Stimulated activated CD4-positive, alpha-beta T cell treated with anti-CD3 and anti-CD28 coated beads, TNF-alpha, amount 100 ng/mL, for 4 hours (primary cell): Measurements from ENCODE around the gene ATP5MC2.
"Not testable (repeated sequence)": the region's sequence is repeated elsewhere in the genome, so short reads cannot be mapped to it uniquely, and the experiment has no call there.

Source experiments
- DNase-seq, 3 experiments: peaks; one replicate each; pipeline ENCODE4 v3.0.0-alpha.2; 2020; ENCODE audit warnings: low read depth in 3 of 3

Gene ATP5MC2

DNA sequence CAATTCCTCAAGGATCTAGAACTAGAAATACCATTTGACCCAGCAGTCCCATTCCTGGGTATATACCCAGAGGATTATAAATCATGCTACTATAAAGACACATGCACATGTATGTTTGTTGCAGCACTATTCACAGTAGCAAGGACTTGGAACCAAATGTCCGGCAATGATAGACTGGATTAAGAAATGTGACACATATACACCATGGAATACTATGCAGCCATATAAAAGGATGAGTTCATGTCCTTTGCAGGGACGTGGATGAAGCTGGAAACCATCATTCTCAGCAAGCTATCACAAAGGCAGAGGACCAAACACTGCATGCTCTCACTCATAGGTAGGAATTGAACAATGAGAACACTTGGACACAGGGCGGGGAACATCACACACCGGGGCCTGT, 29.6 kb downstream of the ATP5MC2 start:
- not testable (repeated sequence) for DNase-seq

DNA sequence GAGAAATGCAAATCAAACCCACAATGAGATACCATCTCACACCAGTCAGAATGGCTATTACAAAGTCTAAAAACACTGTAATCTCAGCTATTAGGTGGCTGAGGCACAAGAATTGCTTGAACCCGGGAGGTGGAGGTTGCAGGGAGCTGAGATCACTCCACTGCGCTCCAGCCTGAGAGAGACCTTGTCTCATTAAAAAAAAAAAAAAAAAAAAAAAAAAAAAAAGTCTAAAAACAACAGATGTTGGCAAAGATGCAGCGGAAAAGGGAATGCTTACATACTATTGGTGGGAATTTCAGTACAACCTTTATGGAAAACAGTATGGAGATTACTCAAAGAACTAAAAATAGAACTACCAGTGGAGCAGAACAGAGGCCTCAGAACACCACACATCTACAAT, 30.7 kb downstream of the ATP5MC2 start:
- no peak for DNase-seq

DNA sequence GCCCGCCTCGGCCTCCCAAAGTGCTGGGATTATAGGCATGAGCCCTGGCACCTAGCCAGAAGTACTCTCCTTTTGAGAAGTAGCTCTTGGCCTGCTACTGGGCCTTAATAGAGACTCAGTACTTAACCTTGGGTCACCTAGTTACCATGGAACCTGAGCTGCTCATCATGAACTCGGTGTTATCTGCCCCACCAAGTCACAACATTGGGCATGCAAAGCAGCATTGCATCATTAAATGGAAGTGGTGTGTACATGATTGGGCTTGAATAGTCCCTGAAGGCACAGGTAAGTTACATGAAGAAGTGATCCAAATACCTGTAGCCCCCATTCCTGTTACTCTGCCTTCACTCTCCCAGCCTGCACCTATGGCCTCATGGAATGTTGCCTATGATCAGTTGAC, 31.8 kb downstream of the ATP5MC2 start:
- DNase-seq: no peak

DNA sequence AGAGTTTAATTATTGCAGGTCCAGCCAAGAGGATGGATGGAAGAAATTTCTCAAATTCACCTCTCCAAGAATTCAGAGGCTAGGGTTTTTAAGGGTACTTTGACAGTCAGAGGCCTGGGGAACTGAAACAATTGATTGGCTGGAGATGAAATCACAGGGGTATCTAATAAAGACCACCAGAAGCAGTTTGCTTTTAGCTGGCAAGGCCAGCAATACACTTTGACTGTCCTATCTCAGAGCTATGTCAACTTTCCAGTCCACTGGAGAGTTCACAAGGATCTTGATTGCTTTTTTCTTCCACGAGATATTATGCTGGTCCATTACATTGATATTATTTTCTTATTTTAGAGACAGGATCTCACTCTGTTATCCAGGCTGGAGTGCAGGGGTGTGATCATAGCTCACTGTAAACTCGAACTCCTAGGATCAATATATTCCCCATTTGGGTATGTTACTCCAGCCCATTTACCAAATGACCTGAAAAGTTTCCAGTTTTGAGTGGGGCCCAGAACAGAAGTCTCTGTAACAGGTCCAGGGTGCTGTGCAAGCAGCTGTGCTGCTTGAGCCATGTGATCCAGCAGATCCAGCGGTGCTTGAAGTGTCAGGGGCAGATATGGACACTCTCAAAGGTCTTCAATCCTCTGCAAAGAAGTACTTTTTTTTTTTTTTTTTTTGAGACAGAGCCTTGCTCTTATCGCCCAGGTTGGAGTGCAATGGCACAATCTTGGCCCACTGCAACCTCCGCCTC, 32.5 kb downstream of the ATP5MC2 start:
- no peak for DNase-seq

DNA sequence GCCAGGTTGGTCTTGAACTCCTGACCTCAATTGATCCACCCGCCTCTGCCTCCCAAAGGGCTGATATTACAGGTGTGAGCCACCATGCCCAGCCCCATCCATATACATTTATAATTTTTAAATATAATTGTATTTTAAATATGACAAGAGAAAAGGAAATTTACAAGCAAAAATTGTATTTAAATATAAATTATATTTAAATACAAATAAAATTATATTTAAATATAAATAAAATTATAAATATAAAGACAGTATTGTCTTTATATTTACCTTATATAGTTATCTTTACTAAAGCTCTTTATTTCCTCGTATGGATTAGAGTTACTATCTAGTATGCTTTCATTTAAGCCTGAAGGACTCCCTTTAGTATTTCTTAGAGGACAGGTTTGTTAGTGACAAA, 37.8 kb downstream of the ATP5MC2 start:
- DNase-seq: no peak

DNA sequence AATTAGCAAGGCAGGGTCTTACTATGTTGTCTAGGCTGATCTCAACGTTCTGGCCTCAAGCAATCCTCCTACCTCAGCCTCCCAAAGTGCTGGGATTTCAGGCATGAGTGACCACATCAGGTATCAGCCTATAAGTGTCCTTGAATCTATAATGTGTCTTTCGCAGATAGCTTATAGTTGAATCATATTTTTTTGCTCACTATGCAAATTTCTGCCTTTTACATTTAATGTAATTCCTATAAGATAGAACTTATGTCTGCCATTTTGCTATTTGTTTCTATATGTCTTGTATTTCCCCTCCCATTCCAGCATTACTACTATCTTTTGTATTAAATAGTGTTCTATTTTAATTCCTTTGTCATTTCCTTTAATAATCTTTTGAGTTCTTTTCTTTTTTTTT, 39.2 kb downstream of the ATP5MC2 start:
- DNase-seq: no peak

DNA sequence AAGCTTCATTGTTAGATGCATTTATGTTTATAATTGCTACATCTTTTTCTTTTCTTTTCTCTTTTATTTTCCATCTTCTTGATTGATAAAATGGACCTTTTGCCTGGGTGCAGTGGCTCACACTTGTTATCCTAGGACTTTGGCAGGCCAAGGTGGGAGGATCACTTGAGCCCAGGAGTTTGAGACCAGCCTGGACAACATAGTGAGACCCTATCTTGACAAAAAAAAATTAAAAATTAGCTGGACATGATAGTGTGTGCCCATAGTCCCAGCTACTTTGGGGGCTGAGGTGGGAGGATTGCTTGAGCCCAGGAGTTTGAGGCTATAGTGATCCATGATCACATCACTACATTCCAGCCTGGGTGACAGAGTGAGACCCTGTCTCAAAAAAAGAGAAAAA, 40.2 kb downstream of the ATP5MC2 start:
- DNase-seq: not testable (repeated sequence)

DNA sequence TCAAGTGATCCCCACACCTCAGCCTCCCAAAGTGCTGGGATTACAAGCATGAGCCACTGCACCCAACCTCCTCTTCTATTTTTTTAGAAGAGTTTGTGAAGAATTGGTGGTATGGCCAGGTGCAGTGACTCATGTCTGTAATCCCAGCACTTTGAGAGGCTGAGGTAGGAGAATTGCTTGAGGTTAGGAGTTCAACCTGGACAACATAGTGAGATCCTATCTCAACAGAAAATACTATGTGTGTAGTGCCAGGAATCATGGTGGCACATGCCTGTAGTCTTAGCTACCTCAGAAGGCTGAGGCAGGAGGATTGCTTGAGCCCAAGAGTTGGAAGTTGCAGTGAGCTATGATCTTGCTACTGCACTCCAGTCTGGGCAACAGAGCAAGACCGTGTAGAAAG, 44.2 kb downstream of the ATP5MC2 start:
- DNase-seq: no peak

DNA sequence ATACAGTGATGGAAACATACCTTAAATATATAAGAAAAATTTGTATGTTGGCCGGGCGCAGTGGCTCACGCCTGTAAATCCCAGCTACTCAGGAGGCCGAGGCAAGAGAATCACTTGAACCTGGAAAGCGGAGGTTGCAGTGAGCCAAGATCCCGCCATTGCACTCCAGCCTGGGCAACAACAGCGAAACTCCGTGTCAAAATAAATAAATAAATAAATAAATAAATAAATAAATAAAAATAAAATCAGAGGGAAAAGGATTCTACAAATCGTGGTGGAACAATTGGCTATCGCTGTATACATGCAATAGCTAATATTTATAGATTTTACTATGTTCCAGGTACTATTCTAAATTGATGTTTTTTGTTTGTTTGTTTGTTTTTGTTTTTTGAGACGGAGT, 48.0 kb downstream of the ATP5MC2 start:
- DNase-seq: no peak

DNA sequence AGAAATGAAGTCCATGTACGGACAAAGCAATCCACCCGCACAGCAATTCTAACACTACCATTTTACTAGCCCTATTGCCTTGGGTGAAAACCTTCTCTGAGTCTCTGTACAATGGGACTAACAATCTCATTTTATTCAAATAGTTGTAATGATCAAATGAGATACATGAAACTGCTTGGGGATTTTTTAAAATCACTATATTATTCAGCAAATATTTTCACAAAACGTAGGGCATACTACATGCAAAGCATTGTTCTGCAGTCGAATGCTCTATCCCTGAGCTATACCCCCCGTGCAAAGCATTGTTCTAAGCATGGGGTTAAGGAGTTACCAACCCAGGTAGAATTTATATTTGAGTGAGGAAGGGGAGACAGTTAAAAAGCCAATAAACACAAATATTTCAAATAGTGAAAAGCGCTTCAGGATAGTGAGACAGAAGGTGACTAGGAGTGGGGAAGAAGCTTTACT, 49.1 kb downstream of the ATP5MC2 start:
- DNase-seq: no peak

DNA sequence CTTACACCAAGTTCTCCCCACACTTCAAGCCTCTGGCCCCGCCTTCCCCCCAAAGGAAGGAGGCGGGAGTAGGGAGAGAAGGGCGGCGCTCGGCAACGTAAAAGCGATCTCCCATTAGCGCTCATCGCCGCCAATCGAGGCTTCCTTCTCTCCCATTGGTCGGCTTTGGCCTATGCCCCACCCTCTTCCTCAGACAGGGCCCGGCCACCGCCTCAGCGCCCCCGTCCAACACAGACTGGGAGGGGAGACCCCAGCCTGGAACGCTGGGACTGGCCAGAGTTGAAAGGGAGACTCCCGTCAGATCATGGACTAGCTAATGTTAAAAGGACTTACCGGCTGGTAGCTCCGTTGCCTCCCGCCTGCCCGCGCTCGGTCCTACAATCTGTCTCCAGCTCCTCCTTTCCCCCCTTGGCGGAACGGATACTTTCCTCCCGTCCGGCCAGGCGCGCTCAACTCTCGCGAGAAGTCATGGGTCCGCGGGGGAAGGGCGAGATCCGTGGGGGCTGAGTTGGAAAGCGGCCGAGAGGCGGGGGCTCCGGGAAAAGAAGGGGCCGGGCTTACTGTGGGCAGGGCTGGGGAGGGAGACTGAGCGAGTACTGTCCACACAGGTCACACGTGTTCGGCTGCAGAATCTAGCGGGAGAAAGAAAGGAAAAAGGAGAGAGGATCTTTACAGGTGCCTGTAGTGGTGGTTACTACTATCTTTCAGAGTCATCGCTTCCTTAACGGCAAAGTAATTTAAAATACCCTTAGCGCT, 49.8 kb downstream of the ATP5MC2 start, which contains the start of gene ATF7:
TSS of gene ATF7 (minus strand) at position 437 of the 756 bp plus-strand sequence. CDS start 25,382 bp downstream, outside the sequence.
- DNase-seq: peak; percentile 96 to 98 (median 98)

DNA sequence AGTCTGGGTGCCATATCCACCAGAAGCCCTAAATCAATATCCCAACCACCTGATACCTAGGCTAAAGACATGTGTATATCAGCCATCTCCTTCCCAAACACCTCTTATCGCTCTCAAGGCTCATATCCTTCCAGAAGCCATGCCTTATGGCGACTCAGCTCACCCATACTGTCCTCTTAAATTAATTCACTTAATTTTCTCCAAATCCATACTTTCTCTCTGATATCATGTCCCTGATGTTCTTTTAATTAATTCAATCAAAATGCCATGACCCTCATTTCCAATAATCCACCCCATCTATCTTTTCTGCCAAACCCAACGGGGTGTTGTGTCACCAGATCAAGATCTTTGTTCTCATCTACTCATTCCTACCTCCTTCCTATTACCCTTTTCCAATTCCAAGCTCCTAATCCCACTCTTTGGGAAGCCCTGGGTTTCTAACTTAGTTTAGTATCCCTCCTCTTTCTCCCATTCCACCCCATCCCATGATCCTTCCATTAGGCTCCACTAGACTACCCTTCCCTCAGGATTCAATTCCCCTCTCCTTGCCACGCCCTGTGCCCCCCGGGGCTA, 50.4 kb downstream of the ATP5MC2 start:
- no peak for DNase-seq

DNA sequence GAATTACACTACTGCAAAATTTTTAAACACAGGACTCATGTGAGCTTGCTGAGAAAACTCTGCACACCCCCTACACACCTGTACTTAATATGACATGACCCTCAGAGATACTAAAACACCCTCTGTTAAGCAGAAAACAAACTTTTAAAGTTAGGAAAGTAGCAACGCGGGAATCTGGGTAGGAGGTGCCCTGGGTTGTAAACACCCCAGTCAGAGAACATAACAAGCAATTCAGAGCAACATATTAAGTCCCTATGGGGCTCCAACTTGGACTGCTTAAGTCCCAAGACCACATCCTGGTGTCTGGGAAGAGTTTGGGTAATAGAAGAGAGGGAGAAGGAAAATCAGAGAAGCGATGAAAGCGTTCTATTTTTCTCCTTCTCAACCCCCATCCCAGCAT, 50.9 kb downstream of the ATP5MC2 start:
- no peak for DNase-seq

DNA sequence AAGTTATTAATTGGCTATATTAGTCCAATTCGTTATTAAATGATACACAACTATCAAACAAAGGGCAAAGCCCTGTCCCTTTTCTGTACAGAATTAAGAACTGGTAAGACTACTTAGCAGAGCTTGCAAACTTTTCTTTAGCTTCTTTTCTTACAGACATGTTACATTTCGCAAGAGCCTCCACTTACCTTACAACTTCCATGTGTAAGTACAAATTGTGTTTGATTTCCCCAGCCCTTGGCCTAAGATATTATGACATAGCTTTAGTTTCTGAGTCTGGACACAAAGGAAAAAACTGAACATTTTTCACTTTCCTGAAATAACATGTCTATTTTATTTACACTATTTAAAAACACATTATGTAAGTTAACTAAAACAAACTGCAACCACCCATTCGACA, 51.4 kb downstream of the ATP5MC2 start:
- no peak for DNase-seq

DNA sequence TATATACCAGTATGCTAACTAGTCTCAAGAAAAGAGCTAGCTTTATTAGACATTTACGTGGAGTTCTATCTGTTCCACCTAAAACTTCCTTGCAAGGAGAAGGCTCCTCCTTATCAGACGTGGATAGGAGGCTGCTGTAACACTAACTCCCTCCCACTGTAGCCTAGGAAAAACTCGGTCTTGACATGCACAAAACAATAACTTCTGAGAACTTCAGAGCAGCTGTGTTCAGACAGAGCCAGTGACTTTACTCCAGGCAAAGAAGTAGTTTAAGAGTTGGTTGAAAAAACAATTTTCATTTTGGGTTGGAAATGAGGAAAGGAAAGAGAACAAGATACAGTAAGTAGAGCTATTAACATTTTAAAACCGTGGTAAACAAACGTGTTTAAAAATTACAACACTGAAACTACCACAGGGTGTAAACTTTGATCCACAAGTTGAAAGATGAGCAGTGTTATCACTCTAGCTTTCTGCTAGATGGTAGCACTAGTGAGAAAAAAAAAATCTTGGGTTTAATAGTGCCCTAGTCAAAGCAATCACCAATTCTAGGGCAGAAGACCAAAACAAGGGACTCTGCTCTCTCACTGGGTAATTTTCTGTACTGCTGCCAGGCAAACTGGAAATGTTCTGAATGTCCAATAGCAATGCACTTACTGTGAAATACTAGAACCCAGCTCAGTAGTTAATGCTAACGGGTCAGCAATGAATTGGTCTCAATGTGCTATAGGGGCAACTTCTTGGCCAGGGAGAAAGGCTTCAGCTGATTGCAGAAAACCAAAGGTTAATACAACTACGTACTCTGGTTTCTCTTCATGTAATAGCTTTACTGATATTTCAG, 52.1 kb downstream of the ATP5MC2 start:
- DNase-seq: no peak

DNA sequence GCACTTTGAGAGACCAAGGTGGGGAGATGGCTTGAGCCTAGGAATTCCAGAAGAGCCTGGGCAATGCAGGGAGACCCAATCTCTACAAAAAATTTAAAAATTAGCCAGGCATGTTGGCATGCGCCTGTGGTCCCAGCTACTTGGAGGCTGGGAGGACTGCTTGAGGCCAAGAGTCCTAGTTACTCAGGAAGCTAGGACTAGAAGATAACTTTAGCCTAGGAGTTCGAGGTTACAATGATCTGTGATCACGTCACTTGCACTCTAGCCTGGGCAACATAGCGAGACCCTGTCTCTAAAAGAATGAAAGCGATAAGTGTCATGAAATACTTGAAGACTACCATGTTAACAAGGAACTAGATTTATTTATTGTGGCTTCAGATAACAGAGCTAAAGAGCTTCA, 53.2 kb downstream of the ATP5MC2 start:
- DNase-seq: no peak

DNA sequence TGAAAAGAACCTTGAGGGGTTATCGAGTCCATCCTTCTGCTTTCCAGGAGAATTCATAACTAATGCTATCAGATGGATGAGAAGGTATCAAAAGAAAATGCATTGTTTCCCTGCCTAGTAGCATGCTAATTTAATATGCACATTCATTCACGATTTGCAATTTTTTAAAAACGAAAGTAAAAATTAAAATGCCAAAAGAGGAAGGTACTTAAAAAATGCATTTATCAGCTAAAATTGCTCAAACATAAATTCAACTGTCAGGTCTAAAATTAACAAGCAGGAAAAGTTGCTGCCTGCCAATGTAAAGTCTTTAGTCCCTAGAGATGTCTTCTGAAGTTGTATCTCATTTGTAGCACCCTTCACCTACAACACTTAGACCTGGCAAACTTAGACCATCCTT, 57.6 kb downstream of the ATP5MC2 start:
- DNase-seq: no peak

DNA sequence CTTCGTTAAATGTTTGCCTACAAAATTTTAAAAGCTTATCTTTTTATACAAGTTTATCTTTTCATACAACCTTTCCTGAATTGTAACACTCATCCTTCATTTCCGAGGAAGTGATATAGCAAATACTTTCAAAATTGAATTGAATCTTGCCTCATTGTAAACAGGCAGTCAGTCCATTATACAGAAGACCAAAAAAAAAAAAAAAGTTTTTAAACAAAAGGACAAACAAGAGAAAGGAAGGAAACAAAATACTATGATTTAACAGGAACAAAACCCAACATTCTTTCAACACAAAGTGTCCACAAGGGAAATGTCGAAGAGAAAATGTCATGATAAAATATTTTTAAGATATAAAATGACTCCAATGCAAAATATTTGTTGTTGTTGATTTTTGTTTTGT, 58.2 kb downstream of the ATP5MC2 start:
- no peak for DNase-seq

DNA sequence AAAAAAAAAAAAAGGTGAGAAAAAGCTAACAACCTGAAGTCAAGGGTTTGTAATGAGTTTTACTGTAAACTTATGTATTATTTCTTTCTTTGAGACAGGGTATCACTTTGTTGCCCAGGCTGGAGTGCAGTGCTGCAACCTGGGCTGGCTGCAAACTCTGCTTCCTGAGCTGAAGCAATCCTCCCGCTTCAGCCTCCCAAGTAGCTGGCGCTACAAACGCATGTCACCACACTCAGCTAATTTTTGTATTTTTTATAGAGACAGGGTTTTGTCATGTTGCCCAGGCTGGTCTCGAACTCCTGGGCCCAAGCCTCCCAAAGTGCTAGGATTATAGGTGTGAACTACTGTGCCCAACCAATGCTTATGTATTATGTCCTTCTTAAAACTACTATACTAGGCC, 58.9 kb downstream of the ATP5MC2 start:
- DNase-seq: no peak
